Measurements from ENCODE around the gene MALL.
"Not testable (repeated sequence)": the region's sequence is repeated elsewhere in the genome, so short reads cannot be mapped to it uniquely, and the experiment has no call there.

Gene MALL

GRCh38 chr2:110120171-110121051 lies 4.8 kb upstream of the MALL start:
- DNase-seq, result no peak

GRCh38 chr2:110116033-110116710 lies 550 bp upstream of the MALL start:
- DNase-seq, result no peak

GRCh38 chr2:110114831-110115255 lies 779 bp downstream of the MALL start:
- no peak for DNase-seq

- DNase-seq, result no peak
These were observed 1.5 kb downstream of the MALL start for GRCh38 chr2:110113961-110114591.

- not testable (repeated sequence) for DNase-seq
These were observed 7.3 kb downstream of the MALL start for GRCh38 chr2:110108291-110108690.

- no peak for DNase-seq
These were observed 8.2 kb downstream of the MALL start for GRCh38 chr2:110107092-110108079.

- no peak for DNase-seq
These were observed 9.0 kb downstream of the MALL start for GRCh38 chr2:110106642-110107041.

GRCh38 chr2:110105608-110106467 lies 9.8 kb downstream of the MALL start:
- no peak for DNase-seq

- no peak for DNase-seq
These were observed 10.4 kb downstream of the MALL start for GRCh38 chr2:110105183-110105582.

- DNase-seq, result no peak
These were observed 11.4 kb downstream of the MALL start for GRCh38 chr2:110104025-110104771.

- DNase-seq, result peak; percentile 51
These were observed 12.3 kb downstream of the MALL start for GRCh38 chr2:110103061-110103961.

- no peak for DNase-seq
These were observed 13.5 kb downstream of the MALL start for GRCh38 chr2:110101901-110102803.

GRCh38 chr2:110101280-110101844 lies 14.3 kb downstream of the MALL start:
- peak; percentile 50 for DNase-seq

GRCh38 chr2:110100880-110101279 lies 14.7 kb downstream of the MALL start:
- peak; percentile 60 for DNase-seq

GRCh38 chr2:110100480-110100879 lies 15.1 kb downstream of the MALL start:
- DNase-seq, result no peak

GRCh38 chr2:110099471-110100225 lies 16.0 kb downstream of the MALL start:
- DNase-seq, result peak; percentile 39

GRCh38 chr2:110099038-110099425 lies 16.6 kb downstream of the MALL start:
- no peak for DNase-seq
